GM23338 (cell line): ENCODE results near the gene TRIM56. TPM values are rescaled to one million over a fixed set of nuclear protein-coding genes. Genes with fewer than 3 reads are reported as not detected.

ENCODE experiments used
- ATAC-seq: fragments of 200-7000 bp; cut with Tn5 transposase; 3 replicates; pipeline ENCODE4 v1.9.1; 2020
- DNase-seq: peaks from one replicate; pipeline ENCODE4 v3.0.0-alpha.2; 2015; ENCODE audit warnings: low spot score
- H2AFZ ChIP-seq: fragments of 200-600 bp; sonication (generic); 2 replicates; pipeline ENCODE4 v1.8.0; 2016; ENCODE audit warnings: antibody characterized with exemption, mild to moderate bottlenecking, moderate library complexity
- H3F3A ChIP-seq: fragments of 200-600 bp; sonication (generic); replicated peaks from 2 replicates; pipeline ENCODE4 v1.8.0; 2017; ENCODE audit warnings: antibody characterized with exemption, mixed run types, low read depth
- H3K27ac ChIP-seq: fragments of 200-600 bp; sonication (generic); 2 replicates; pipeline ENCODE4 v1.6.1; 2016; ENCODE audit warnings: low read depth
- H3K27me3 ChIP-seq: fragments of 200-600 bp; sonication (generic); 2 replicates; pipeline ENCODE4 v1.8.0; 2016; ENCODE audit warnings: mild to moderate bottlenecking, mixed run types, moderate library complexity; ENCODE audit not compliant: insufficient read depth
- H3K36me3 ChIP-seq: fragments of 200-600 bp; sonication (generic); 2 replicates; pipeline ENCODE4 v1.8.0; 2016; ENCODE audit warnings: mild to moderate bottlenecking; ENCODE audit not compliant: insufficient read depth
- H3K4me1 ChIP-seq: fragments of 200-600 bp; sonication (generic); 2 replicates; pipeline ENCODE4 v1.8.0; 2016; ENCODE audit warnings: mild to moderate bottlenecking, moderate library complexity; ENCODE audit not compliant: insufficient read depth
- H3K4me2 ChIP-seq: fragments of 200-600 bp; sonication (generic); 2 replicates; pipeline ENCODE4 v1.7.1; 2017; ENCODE audit warnings: mixed run types
- H3K4me3 ChIP-seq: fragments of 200-600 bp; sonication (generic); 2 replicates; pipeline ENCODE4 v1.6.1; 2016; ENCODE audit warnings: mixed run types
- H3K79me2 ChIP-seq: fragments of 200-600 bp; sonication (generic); replicated peaks from 2 replicates; pipeline ENCODE4 v1.8.0; 2017; ENCODE audit warnings: mild to moderate bottlenecking; ENCODE audit not compliant: insufficient read depth
- H3K9me2 ChIP-seq: fragments of 200-600 bp; sonication (generic); 2 replicates; pipeline ENCODE4 v1.8.0; 2017; ENCODE audit not compliant: insufficient read depth
- H4K20me1 ChIP-seq: fragments of 200-600 bp; sonication (generic); replicated peaks from 2 replicates; pipeline ENCODE4 v1.8.0; 2017; ENCODE audit warnings: mild to moderate bottlenecking; ENCODE audit not compliant: insufficient read depth
- H3K27ac Mint-ChIP-seq: 2 replicates; pipeline ENCODE4 v1.8.0; 2020; ENCODE audit warnings: inconsistent platforms, mild to moderate bottlenecking, moderate library complexity, mixed read lengths
- H3K27me3 Mint-ChIP-seq: 3 replicates; pipeline ENCODE4 v1.8.0; 2022; ENCODE audit warnings: low read depth, mild to moderate bottlenecking, moderate library complexity, mixed read lengths, inconsistent platforms; ENCODE audit not compliant: insufficient read depth, poor library complexity
- H3K36me3 Mint-ChIP-seq: 3 replicates; pipeline ENCODE4 v1.8.0; 2021; ENCODE audit warnings: low read depth, mild to moderate bottlenecking, inconsistent platforms, moderate library complexity, mixed read lengths
- H3K4me1 Mint-ChIP-seq: 3 replicates; pipeline ENCODE4 v1.8.0; 2020; ENCODE audit warnings: mild to moderate bottlenecking, inconsistent platforms, mixed read lengths
- H3K4me3 Mint-ChIP-seq: 3 replicates; pipeline ENCODE4 v1.8.0; 2021; ENCODE audit warnings: moderate library complexity, mild to moderate bottlenecking, inconsistent platforms, mixed read lengths
- H3K9me3 Mint-ChIP-seq: 3 replicates; pipeline ENCODE4 v1.8.0; 2020; ENCODE audit warnings: moderate library complexity, mild to moderate bottlenecking, inconsistent platforms, mixed read lengths
- CREB1 ChIP-seq: fragments of 250-450 bp; sonication (Bioruptor Pico); IDR thresholded peaks from 2 replicates; pipeline ENCODE4 v1.5.0; 2020; ENCODE audit warnings: low read depth, mild to moderate bottlenecking, moderate library complexity
- EZH2 ChIP-seq: fragments of 200-600 bp; sonication (generic); IDR thresholded peaks from one replicate; pipeline ENCODE4 v1.8.0; 2017; ENCODE audit warnings: antibody characterized with exemption, mild to moderate bottlenecking, low read depth; ENCODE audit not compliant: unreplicated experiment
- EZH2phosphoT487 ChIP-seq: fragments of 200-600 bp; sonication (generic); IDR thresholded peaks from one replicate; pipeline ENCODE4 v1.8.1; 2018; ENCODE audit warnings: antibody characterized with exemption; ENCODE audit not compliant: unreplicated experiment
- JUNB ChIP-seq: IDR thresholded peaks from one replicate; pipeline ENCODE4 v1.6.1; 2016; ENCODE audit warnings: antibody characterized with exemption; ENCODE audit not compliant: unreplicated experiment
- NANOG ChIP-seq: IDR thresholded peaks from 2 replicates; pipeline ENCODE4 v1.6.1; 2016; ENCODE audit warnings: antibody characterized with exemption, borderline replicate concordance
- POLR2AphosphoS5 ChIP-seq: IDR thresholded peaks from 2 replicates; pipeline ENCODE4 v1.6.1; 2016; ENCODE audit warnings: antibody characterized with exemption, low read depth
- STAT1 ChIP-seq: IDR thresholded peaks from one replicate; pipeline ENCODE4 v1.6.1; 2016; ENCODE audit warnings: antibody characterized with exemption; ENCODE audit not compliant: unreplicated experiment
- ZNF114 ChIP-seq: fragments of 250-450 bp; sonication (Bioruptor Pico); IDR thresholded peaks from 2 replicates; pipeline ENCODE4 v1.5.0; 2020; ENCODE audit warnings: mild to moderate bottlenecking, moderate library complexity
- ZNF331 ChIP-seq: fragments of 250-450 bp; sonication (Bioruptor Pico); IDR thresholded peaks from 2 replicates; pipeline ENCODE4 v1.5.0; 2020; ENCODE audit warnings: low read depth, mild to moderate bottlenecking, moderate library complexity
- polyA plus RNA-seq: library from polyadenylated mRNA; unstranded; fragments of >200 nt; fragmentation: Nextera tagmentation; extraction: Ambion mirVana; gene quantifications from 2 replicates; pipeline ENCODE4 v1.2.1, GENCODE V29; 2016
- total RNA-seq: library from RNA; depleted of rRNA; stranded (reverse); fragments of >200 nt; shearing (Covaris generic); gene quantifications from 2 replicates; pipeline ENCODE4 v1.2.3, GENCODE V29; 2014
- TF ChIP-seq, protein P1 (sequence below): IDR thresholded peaks from one replicate; pipeline ENCODE4 v1.6.1; 2018; ENCODE audit warnings: antibody characterized with exemption; ENCODE audit not compliant: unreplicated experiment
- TF ChIP-seq, protein P2 (sequence below): fragments of 250-450 bp; sonication (Bioruptor Pico); IDR thresholded peaks from 2 replicates; pipeline ENCODE4 v1.5.0; 2020; ENCODE audit warnings: mild to moderate bottlenecking, moderate library complexity
- TF ChIP-seq, protein P3 (sequence below), 2 experiments: fragments of 200-600 bp in 1 of 2; sonication (generic) in 1 of 2; conservative IDR thresholded peaks; 2 replicates each; pipeline versions ENCODE4 v1.5.1 to v1.6.1; 2016 to 2017; ENCODE audit warnings: antibody characterized with exemption in 2 of 2, low read depth in 2 of 2, mild to moderate bottlenecking in 2 of 2, moderate library complexity in 1 of 2
- TF ChIP-seq, protein P4 (sequence below): IDR thresholded peaks from 2 replicates; pipeline ENCODE4 v1.6.1; 2016; ENCODE audit warnings: antibody characterized with exemption

TRIM56 gene
- total and polyA plus RNA-seq, 2 experiments from 2014 or later, result 10.0 to 15.7 TPM

DNA sequence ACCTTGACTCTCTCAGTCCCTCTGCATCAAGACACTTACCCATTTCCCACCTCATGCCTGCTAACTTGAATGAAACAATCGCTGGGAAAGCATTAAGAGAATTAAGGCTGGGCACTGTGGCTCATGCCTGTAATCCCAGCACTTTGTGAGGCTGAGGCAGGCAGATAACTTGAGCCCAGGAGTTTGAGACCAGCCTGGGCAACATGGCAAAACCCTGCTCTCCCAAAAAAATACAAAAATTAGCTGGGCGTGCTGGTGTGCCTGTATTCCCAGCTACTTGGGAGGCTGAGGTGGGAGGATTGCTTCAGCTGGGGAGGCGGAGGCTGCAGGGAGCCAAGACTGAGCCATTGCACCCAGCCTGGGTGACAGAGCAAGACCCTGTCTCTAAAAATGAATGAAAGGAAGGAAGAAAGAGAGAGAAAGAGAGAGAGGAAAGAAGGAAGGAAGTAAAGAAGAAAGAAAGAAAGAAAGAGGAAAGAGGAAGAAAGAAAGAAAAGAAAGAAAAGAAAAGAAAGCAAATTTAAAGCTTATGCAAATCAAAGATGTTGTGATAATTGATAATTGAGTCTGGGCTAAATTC, 42.3 kb downstream of the TRIM56 start:
- Mint-ChIP-seq H3K4me1 (peaks cover 25% of the 10 kb centered on the region), H3K36me3 (peaks cover 10% of the 10 kb centered on the region; the same call in 1 of the 3 replicates), H3K9me3 (peaks cover 8% of the 10 kb centered on the region; the same call in 2 of the 3 replicates), H3K4me3 (peak overlapping the region; percentile 50), H3K27me3 (peaks cover 20% of the 10 kb centered on the region), H3K27ac (no peak overlapping the region)
- ATAC-seq (no peak), DNase-seq (no peak)
- H3K27me3 ChIP-seq, result no peaks in the 10 kb centered on the region
- peak overlapping the region; percentile 37; the same call in 1 of the 2 replicates for H3K4me3 ChIP-seq
- 0 out of 2 replicates have a peak, but pooled peaks cover 6% of the 10 kb centered on the region for H3F3A ChIP-seq
- no peaks in the 10 kb centered on the region for H3K79me2 ChIP-seq
- peak overlapping the region; percentile 65 for H3K4me2 ChIP-seq
- peaks cover 30% of the 10 kb centered on the region; the same call in 1 of the 2 replicates for H3K4me1 ChIP-seq
- no peaks in the 10 kb centered on the region for H3K36me3 ChIP-seq
- no peak overlapping the region for H3K27ac ChIP-seq
- peak overlapping the region; percentile 93 for H2AFZ ChIP-seq
- no peaks in the 10 kb centered on the region for H4K20me1 ChIP-seq
- TF ChIP-seq, protein P1, sequence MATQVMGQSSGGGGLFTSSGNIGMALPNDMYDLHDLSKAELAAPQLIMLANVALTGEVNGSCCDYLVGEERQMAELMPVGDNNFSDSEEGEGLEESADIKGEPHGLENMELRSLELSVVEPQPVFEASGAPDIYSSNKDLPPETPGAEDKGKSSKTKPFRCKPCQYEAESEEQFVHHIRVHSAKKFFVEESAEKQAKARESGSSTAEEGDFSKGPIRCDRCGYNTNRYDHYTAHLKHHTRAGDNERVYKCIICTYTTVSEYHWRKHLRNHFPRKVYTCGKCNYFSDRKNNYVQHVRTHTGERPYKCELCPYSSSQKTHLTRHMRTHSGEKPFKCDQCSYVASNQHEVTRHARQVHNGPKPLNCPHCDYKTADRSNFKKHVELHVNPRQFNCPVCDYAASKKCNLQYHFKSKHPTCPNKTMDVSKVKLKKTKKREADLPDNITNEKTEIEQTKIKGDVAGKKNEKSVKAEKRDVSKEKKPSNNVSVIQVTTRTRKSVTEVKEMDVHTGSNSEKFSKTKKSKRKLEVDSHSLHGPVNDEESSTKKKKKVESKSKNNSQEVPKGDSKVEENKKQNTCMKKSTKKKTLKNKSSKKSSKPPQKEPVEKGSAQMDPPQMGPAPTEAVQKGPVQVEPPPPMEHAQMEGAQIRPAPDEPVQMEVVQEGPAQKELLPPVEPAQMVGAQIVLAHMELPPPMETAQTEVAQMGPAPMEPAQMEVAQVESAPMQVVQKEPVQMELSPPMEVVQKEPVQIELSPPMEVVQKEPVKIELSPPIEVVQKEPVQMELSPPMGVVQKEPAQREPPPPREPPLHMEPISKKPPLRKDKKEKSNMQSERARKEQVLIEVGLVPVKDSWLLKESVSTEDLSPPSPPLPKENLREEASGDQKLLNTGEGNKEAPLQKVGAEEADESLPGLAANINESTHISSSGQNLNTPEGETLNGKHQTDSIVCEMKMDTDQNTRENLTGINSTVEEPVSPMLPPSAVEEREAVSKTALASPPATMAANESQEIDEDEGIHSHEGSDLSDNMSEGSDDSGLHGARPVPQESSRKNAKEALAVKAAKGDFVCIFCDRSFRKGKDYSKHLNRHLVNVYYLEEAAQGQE, result no peak
- TF ChIP-seq ZNF331, result no peak
- no peak for TF ChIP-seq ZNF114
- TF ChIP-seq, protein P2, sequence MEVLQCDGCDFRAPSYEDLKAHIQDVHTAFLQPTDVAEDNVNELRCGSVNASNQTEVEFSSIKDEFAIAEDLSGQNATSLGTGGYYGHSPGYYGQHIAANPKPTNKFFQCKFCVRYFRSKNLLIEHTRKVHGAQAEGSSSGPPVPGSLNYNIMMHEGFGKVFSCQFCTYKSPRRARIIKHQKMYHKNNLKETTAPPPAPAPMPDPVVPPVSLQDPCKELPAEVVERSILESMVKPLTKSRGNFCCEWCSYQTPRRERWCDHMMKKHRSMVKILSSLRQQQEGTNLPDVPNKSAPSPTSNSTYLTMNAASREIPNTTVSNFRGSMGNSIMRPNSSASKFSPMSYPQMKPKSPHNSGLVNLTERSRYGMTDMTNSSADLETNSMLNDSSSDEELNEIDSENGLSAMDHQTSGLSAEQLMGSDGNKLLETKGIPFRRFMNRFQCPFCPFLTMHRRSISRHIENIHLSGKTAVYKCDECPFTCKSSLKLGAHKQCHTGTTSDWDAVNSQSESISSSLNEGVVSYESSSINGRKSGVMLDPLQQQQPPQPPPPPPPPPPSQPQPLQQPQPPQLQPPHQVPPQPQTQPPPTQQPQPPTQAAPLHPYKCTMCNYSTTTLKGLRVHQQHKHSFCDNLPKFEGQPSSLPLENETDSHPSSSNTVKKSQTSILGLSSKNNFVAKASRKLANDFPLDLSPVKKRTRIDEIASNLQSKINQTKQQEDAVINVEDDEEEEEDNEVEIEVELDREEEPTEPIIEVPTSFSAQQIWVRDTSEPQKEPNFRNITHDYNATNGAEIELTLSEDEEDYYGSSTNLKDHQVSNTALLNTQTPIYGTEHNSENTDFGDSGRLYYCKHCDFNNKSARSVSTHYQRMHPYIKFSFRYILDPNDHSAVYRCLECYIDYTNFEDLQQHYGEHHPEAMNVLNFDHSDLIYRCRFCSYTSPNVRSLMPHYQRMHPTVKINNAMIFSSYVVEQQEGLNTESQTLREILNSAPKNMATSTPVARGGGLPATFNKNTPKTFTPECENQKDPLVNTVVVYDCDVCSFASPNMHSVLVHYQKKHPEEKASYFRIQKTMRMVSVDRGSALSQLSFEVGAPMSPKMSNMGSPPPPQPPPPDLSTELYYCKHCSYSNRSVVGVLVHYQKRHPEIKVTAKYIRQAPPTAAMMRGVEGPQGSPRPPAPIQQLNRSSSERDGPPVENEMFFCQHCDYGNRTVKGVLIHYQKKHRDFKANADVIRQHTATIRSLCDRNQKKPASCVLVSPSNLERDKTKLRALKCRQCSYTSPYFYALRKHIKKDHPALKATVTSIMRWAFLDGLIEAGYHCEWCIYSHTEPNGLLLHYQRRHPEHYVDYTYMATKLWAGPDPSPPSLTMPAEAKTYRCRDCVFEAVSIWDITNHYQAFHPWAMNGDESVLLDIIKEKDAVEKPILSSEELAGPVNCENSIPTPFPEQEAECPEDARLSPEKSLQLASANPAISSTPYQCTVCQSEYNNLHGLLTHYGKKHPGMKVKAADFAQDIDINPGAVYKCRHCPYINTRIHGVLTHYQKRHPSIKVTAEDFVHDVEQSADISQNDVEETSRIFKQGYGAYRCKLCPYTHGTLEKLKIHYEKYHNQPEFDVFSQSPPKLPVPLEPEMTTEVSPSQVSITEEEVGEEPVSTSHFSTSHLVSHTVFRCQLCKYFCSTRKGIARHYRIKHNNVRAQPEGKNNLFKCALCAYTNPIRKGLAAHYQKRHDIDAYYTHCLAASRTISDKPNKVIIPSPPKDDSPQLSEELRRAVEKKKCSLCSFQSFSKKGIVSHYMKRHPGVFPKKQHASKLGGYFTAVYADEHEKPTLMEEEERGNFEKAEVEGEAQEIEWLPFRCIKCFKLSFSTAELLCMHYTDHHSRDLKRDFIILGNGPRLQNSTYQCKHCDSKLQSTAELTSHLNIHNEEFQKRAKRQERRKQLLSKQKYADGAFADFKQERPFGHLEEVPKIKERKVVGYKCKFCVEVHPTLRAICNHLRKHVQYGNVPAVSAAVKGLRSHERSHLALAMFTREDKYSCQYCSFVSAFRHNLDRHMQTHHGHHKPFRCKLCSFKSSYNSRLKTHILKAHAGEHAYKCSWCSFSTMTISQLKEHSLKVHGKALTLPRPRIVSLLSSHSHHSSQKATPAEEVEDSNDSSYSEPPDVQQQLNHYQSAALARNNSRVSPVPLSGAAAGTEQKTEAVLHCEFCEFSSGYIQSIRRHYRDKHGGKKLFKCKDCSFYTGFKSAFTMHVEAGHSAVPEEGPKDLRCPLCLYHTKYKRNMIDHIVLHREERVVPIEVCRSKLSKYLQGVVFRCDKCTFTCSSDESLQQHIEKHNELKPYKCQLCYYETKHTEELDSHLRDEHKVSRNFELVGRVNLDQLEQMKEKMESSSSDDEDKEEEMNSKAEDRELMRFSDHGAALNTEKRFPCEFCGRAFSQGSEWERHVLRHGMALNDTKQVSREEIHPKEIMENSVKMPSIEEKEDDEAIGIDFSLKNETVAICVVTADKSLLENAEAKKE (CRISPR knock-in tag), result no peak
- TF ChIP-seq POLR2AphosphoS5, result no peak
- TF ChIP-seq CREB1 (CRISPR knock-in tag), result no peak
- TF ChIP-seq EZH2phosphoT487, result no peak
- TF ChIP-seq JUNB, result no peak
- TF ChIP-seq, protein P3, sequence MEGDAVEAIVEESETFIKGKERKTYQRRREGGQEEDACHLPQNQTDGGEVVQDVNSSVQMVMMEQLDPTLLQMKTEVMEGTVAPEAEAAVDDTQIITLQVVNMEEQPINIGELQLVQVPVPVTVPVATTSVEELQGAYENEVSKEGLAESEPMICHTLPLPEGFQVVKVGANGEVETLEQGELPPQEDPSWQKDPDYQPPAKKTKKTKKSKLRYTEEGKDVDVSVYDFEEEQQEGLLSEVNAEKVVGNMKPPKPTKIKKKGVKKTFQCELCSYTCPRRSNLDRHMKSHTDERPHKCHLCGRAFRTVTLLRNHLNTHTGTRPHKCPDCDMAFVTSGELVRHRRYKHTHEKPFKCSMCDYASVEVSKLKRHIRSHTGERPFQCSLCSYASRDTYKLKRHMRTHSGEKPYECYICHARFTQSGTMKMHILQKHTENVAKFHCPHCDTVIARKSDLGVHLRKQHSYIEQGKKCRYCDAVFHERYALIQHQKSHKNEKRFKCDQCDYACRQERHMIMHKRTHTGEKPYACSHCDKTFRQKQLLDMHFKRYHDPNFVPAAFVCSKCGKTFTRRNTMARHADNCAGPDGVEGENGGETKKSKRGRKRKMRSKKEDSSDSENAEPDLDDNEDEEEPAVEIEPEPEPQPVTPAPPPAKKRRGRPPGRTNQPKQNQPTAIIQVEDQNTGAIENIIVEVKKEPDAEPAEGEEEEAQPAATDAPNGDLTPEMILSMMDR (conservative IDR thresholded peaks at IDR 0.05; ENCODE audit: low read depth in 2 of 2), result no peak
- TF ChIP-seq EZH2, result no peak
- TF ChIP-seq STAT1, result no peak
- no peak for TF ChIP-seq NANOG
- TF ChIP-seq, protein P4, sequence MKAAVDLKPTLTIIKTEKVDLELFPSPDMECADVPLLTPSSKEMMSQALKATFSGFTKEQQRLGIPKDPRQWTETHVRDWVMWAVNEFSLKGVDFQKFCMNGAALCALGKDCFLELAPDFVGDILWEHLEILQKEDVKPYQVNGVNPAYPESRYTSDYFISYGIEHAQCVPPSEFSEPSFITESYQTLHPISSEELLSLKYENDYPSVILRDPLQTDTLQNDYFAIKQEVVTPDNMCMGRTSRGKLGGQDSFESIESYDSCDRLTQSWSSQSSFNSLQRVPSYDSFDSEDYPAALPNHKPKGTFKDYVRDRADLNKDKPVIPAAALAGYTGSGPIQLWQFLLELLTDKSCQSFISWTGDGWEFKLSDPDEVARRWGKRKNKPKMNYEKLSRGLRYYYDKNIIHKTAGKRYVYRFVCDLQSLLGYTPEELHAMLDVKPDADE, result no peak
- H3K9me2 ChIP-seq, result no peaks in the 10 kb centered on the region
